H9 (cell line): Measurements from ENCODE around the gene COMP. TPM values are rescaled to one million over a fixed set of nuclear protein-coding genes. Genes with fewer than 3 reads are reported as not detected.

Experiments
- DNase-seq: peaks from one replicate; pipeline ENCODE4 v3.0.0-alpha.2; 2017
- H2AFZ ChIP-seq: one replicate; pipeline ENCODE4 v1.6.1; 2013; ENCODE audit warnings: mild to moderate bottlenecking, low read length, control low read depth, moderate library complexity
- H2AK5ac ChIP-seq: 2 replicates; pipeline ENCODE4 v1.6.1; 2013; ENCODE audit warnings: low read length, control low read depth, mixed read lengths; ENCODE audit not compliant: insufficient read length
- H2BK120ac ChIP-seq: one replicate; pipeline ENCODE4 v1.6.1; 2013; ENCODE audit warnings: low read depth, mild to moderate bottlenecking, low read length, control low read depth, inconsistent platforms; ENCODE audit not compliant: poor library complexity, severe bottlenecking
- H2BK12ac ChIP-seq: 2 replicates; pipeline ENCODE4 v1.6.1; 2013; ENCODE audit warnings: low read length, control low read depth, mixed read lengths, low read depth; ENCODE audit not compliant: insufficient read length
- H2BK15ac ChIP-seq: 2 replicates; pipeline ENCODE4 v1.6.1; 2013; ENCODE audit warnings: low read depth, low read length, control low read depth
- H2BK20ac ChIP-seq: one replicate; pipeline ENCODE4 v1.6.1; 2013; ENCODE audit warnings: low read depth, mild to moderate bottlenecking, low read length, control low read depth, inconsistent platforms; ENCODE audit not compliant: poor library complexity, severe bottlenecking
- H2BK5ac ChIP-seq: 2 replicates; pipeline ENCODE4 v1.6.1; 2013; ENCODE audit warnings: low read length, control low read depth, mixed read lengths; ENCODE audit not compliant: insufficient read length
- H3K14ac ChIP-seq: 2 replicates; pipeline ENCODE4 v1.6.1; 2013; ENCODE audit warnings: low read length, control low read depth; ENCODE audit not compliant: insufficient read depth
- H3K18ac ChIP-seq: 2 replicates; pipeline ENCODE4 v1.6.1; 2013; ENCODE audit warnings: low read depth, mild to moderate bottlenecking, mixed read lengths, low read length, control low read depth; ENCODE audit not compliant: insufficient read length
- H3K23ac ChIP-seq: 2 replicates; pipeline ENCODE4 v1.6.1; 2013; ENCODE audit warnings: low read length, control low read depth, mixed read lengths, low read depth; ENCODE audit not compliant: insufficient read length
- H3K23me2 ChIP-seq: 2 replicates; pipeline ENCODE4 v1.6.1; 2013; ENCODE audit warnings: low read depth, mild to moderate bottlenecking, mixed read lengths, low read length, control low read depth; ENCODE audit not compliant: insufficient read length, poor library complexity, severe bottlenecking
- H3K27ac ChIP-seq: 2 replicates; pipeline ENCODE4 v1.5.1; 2013; ENCODE audit warnings: low read length, control low read depth, mixed read lengths, low read depth; ENCODE audit not compliant: insufficient read length
- H3K27me3 ChIP-seq: 2 replicates; pipeline ENCODE4 v1.6.1; 2013; ENCODE audit warnings: low read length, control low read depth, inconsistent platforms; ENCODE audit not compliant: insufficient read depth
- H3K4ac ChIP-seq: 2 replicates; pipeline ENCODE4 v1.6.1; 2013; ENCODE audit warnings: low read depth, mild to moderate bottlenecking, control low read depth, inconsistent platforms, low read length, moderate library complexity
- H3K4me1 ChIP-seq: 2 replicates; pipeline ENCODE4 v1.6.1; 2013; ENCODE audit warnings: low read length, control low read depth, inconsistent platforms; ENCODE audit not compliant: insufficient read depth
- H3K4me2 ChIP-seq: 2 replicates; pipeline ENCODE4 v1.6.1; 2013; ENCODE audit warnings: low read length, control low read depth, mixed read lengths; ENCODE audit not compliant: insufficient read length, insufficient read depth
- H3K56ac ChIP-seq: 2 replicates; pipeline ENCODE4 v1.6.1; 2013; ENCODE audit warnings: low read depth, mild to moderate bottlenecking, mixed read lengths, low read length, control low read depth; ENCODE audit not compliant: insufficient read length
- H3K79me1 ChIP-seq: 2 replicates; pipeline ENCODE4 v1.6.1; 2013; ENCODE audit warnings: low read depth, mild to moderate bottlenecking, moderate library complexity, low read length, control low read depth, inconsistent platforms; ENCODE audit not compliant: insufficient read depth, poor library complexity, severe bottlenecking
- H3K79me2 ChIP-seq: 2 replicates; pipeline ENCODE4 v1.6.1; 2013; ENCODE audit warnings: low read length, control low read depth, inconsistent platforms; ENCODE audit not compliant: insufficient read depth
- H3K9ac ChIP-seq: 2 replicates; pipeline ENCODE4 v1.6.1; 2013; ENCODE audit warnings: low read length, control low read depth, mixed read lengths; ENCODE audit not compliant: insufficient read length; ENCODE audit errors: extremely low read depth
- H3K9me3 ChIP-seq: one replicate; pipeline ENCODE4 v1.6.1; 2013; ENCODE audit warnings: low read depth, low read length, inconsistent platforms; ENCODE audit not compliant: control insufficient read depth
- H3T11ph ChIP-seq: one replicate; pipeline ENCODE4 v1.6.1; 2013; ENCODE audit warnings: mild to moderate bottlenecking, low read length, control low read depth, inconsistent platforms
- H4K20me1 ChIP-seq: one replicate; pipeline ENCODE4 v1.6.1; 2013; ENCODE audit not compliant: control insufficient read depth, insufficient read length, insufficient read depth
- H4K5ac ChIP-seq: 2 replicates; pipeline ENCODE4 v1.6.1; 2013; ENCODE audit warnings: low read depth, mild to moderate bottlenecking, mixed read lengths, low read length, control low read depth; ENCODE audit not compliant: insufficient read length
- H4K8ac ChIP-seq: replicated peaks from 2 replicates; pipeline ENCODE4 v1.6.1; 2013; ENCODE audit warnings: low read length, control low read depth, mixed read lengths, low read depth; ENCODE audit not compliant: insufficient read length
- H4K91ac ChIP-seq: 2 replicates; pipeline ENCODE4 v1.6.1; 2013; ENCODE audit warnings: low read depth, mild to moderate bottlenecking, moderate library complexity, mixed read lengths, low read length, control low read depth; ENCODE audit not compliant: insufficient read length
- H3K27ac Mint-ChIP-seq, 3 experiments: 2 replicates in 2 of 3; 3 replicates in 1 of 3; pipeline ENCODE4 v1.8.0; 2020 to 2021; ENCODE audit warnings: mixed read lengths in 3 of 3, mild to moderate bottlenecking in 1 of 3, moderate library complexity in 1 of 3
- H3K27me3 Mint-ChIP-seq: 2 replicates; pipeline ENCODE4 v1.8.0; 2021; ENCODE audit warnings: low read depth, mild to moderate bottlenecking, moderate library complexity, mixed read lengths
- H3K36me3 Mint-ChIP-seq, 3 experiments: 2 replicates in 2 of 3; 3 replicates in 1 of 3; pipeline ENCODE4 v1.8.0; 2020 to 2021; ENCODE audit warnings: low read depth in 3 of 3, mixed read lengths in 3 of 3; ENCODE audit not compliant: insufficient read depth in 1 of 3
- H3K4me1 Mint-ChIP-seq, 2 experiments: 2 replicates each; pipeline ENCODE4 v1.8.0; 2020; ENCODE audit warnings: mixed read lengths in 2 of 2
- H3K4me3 Mint-ChIP-seq, 2 experiments: 2 replicates in 1 of 2; 3 replicates in 1 of 2; pipeline ENCODE4 v1.8.0; 2020 to 2021; ENCODE audit warnings: mild to moderate bottlenecking in 2 of 2, mixed read lengths in 2 of 2, moderate library complexity in 1 of 2
- H3K9me3 Mint-ChIP-seq, 2 experiments: 2 replicates in 1 of 2; 3 replicates in 1 of 2; pipeline ENCODE4 v1.8.0; 2020; ENCODE audit warnings: mild to moderate bottlenecking in 2 of 2, mixed read lengths in 2 of 2, moderate library complexity in 1 of 2
- CTCF ChIP-seq: fragments of 200-600 bp; sonication (generic); conservative IDR thresholded peaks from 3 replicates; pipeline ENCODE4 v1.8.0; 2021; ENCODE audit warnings: antibody characterized with exemption, mild to moderate bottlenecking
- WGBS: extraction: QIAGEN DNeasy Blood & Tissue Kit; methylation state at CpG from one replicate; pipeline ENCODE4 v1.1.7; 2013; ENCODE audit warnings: missing lambda C conversion rate, low lambda C conversion rate, mixed read lengths; ENCODE audit not compliant: insufficient read length; ENCODE audit errors: extremely low coverage; 5-methylcytosine and 5-hydroxymethylcytosine counted together
- total RNA-seq: library from RNA; stranded (reverse); gene quantifications from 2 replicates; pipeline ENCODE4 v1.2.1, GENCODE V29; 2021

Gene COMP
- total RNA-seq, 1 experiment from 2014 or later: 0.15 TPM

- no peak overlapping the region for H3K23ac ChIP-seq
- no peak overlapping the region for H3K18ac ChIP-seq
- no peaks in the 10 kb centered on the region for H3K36me3 Mint-ChIP-seq
- no peaks in the 10 kb centered on the region for H3K9me3 ChIP-seq
- H2BK12ac ChIP-seq: no peak overlapping the region
- H3K4ac ChIP-seq: no peak overlapping the region
- no peaks in the 10 kb centered on the region for H3K4me1 ChIP-seq
- H2AK5ac ChIP-seq: no peak overlapping the region
- no peak overlapping the region for H2AFZ ChIP-seq
- H3K27me3 Mint-ChIP-seq: no peaks in the 10 kb centered on the region; the same call in 1 of the 2 replicates
- no peak overlapping the region for H3K27ac ChIP-seq
- H3K9ac ChIP-seq: no peak overlapping the region
- no peaks in the 10 kb centered on the region for H3K79me1 ChIP-seq
- no peak overlapping the region; the same call in 1 of the 2 replicates for H3K14ac ChIP-seq
- no peak overlapping the region for H3K56ac ChIP-seq
- no peak overlapping the region for H4K8ac ChIP-seq
- H3T11ph ChIP-seq: no peak overlapping the region
- peak; percentile 20 for DNase-seq
- WGBS: no CpG with 5 or more reads among the region's 20 CpGs
- peak overlapping the region in 1 of 3 experiments; percentile 76; a peak in 1 of 7 replicates for H3K27ac Mint-ChIP-seq
- no peaks in the 10 kb centered on the region for H3K79me2 ChIP-seq
- no peak overlapping the region for H2BK120ac ChIP-seq
- no peaks in the 10 kb centered on the region for H4K20me1 ChIP-seq
- H3K23me2 ChIP-seq: no peaks in the 10 kb centered on the region
- H3K4me2 ChIP-seq: no peak overlapping the region
- H2BK5ac ChIP-seq: no peak overlapping the region
- no peak overlapping the region for H2BK15ac ChIP-seq
- H3K4me3 Mint-ChIP-seq: no peak overlapping the region
- H2BK20ac ChIP-seq: no peak overlapping the region
- H3K27me3 ChIP-seq: no peaks in the 10 kb centered on the region
- no peaks in the 10 kb centered on the region for H3K9me3 Mint-ChIP-seq
- H4K91ac ChIP-seq: no peak overlapping the region
- no peak for TF ChIP-seq CTCF
- H4K5ac ChIP-seq: no peak overlapping the region
- peaks cover 5 to 7% of the 10 kb centered on the region in 2 experiments for H3K4me1 Mint-ChIP-seq
Measured at GRCh38 chr19:18738961-18739690, 52.0 kb downstream of the COMP start.
